HG03575 (cell line): ENCODE measurements around the gene TRPM2.

Source experiments
- ATAC-seq: cut with Tn5 transposase; IDR thresholded peaks from one replicate; pipeline ENCODE4 v1.9.1; 2021; ENCODE audit not compliant: unreplicated experiment, insufficient number of reproducible peaks, low FRiP score; ENCODE audit errors: extremely low read depth

Gene TRPM2

DNA sequence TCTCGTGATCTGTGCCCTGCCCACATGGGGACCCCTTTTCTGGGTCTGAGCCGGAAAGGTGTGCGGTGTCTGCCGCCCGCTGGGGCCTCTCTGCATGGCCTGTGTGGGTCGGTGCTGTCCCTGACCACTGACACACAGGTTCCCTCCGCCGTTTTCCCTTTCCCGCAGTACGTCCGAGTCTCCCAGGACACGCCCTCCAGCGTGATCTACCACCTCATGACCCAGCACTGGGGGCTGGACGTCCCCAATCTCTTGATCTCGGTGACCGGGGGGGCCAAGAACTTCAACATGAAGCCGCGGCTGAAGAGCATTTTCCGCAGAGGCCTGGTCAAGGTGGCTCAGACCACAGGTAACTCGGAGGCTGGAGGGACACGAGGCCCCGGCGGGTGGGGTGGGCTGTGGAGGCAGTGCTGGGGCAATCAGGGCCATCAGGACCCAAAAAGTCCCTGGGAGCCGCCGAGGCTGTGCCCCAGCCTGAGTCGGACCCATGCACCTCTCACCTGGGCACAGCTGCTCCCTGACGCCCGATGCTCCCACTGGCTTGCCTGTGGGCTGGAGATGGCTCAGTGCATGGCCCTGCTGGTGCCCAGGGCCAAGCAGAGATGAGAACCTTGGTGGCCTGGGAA lies 13.3 kb downstream of the TRPM2 start:
- ATAC-seq = no peak

DNA sequence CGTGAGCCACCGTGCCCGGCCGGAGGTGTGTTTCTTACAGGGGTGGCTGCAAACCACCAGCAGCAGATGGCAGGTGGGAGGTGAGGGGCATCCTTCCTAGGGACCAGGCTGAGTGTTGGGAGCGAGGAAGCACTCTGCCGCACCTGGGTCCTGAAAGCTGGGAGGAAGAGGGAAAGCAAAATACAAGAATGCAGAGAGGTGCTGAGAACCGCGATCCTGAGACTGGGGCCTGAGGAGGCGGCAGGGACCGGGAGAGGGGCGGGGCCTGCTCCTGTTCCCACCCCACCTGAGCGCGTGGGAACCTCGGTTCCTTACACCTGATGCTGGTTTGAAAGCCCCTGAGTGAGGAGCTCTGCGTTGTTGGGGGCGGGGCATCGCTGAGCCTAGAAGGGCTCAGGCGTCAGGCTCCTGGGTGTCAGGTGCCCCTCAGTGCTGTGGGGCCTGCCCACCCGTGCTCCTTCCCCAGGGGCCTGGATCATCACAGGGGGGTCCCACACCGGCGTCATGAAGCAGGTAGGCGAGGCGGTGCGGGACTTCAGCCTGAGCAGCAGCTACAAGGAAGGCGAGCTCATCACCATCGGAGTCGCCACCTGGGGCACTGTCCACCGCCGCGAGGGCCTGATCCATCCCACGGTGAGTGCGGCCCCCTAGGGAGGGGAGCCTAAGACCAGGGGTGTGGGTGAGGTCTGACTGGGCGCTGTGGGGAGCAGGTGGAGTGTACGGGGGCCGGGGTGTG lies 15.5 kb downstream of the TRPM2 start:
- ATAC-seq = no peak

DNA sequence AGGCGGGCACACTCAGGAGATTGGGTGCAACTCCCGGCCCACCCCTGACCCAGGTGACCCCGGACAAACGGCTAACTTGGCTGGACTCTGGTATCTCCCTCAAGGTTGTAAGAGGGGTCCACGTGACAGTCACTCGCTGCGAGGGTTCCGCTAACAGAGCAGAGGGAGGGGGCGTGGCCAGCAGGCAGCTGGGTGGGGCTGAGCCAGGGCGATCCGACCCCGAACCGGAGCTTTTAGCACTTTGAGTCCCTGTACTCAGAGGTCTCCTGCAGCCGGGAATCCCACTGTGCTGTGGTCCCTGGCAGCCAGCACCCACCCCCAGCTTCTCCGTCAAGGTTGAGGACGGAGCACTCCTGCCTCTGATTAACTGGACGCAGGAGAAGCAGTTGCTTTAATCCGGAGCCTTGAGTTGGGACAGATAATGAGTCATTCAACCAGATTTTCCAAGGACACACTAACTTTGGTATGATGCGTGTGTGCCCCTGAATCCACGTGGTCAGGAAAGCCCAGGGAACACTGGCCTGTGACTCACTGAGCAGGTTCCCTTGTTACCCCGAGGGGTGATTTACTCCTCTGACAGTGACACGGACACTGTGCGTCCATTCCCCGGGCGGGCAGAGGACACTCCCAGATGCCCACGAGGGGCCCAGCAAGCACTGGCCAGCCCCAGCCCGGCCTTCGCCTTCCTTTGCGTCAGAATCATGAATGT lies 16.8 kb downstream of the TRPM2 start:
- ATAC-seq = no peak

DNA sequence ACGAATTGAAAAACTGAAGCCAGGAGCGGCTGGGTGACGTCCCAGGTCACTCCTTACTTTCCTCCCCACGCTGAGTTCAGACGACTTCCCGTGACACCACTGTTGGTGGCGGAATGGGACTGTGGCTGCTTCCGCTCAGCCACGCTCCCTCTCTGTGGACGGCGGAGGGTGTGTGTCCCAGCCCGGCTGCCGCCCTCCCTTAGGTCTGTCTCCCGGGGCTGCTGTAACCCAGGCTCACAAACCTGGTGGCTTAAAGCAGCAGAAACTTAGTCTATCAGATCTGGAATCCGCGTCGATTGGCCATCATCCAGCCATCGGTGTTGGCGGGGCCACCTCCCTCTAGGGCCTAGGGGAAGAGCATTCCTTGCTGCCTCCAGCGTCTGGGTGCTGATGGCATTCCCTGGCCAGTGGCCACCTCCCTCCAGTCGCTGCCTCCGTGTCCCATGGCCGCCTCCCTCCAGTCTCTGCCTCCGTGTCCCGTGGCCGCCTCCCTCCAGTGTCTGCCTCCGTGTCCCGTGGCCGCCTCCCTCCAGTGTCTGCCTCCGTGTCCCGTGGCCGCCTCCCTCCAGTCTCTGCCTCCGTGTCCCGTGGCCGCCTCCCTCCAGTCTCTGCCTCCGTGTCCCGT lies 17.5 kb downstream of the TRPM2 start:
- no peak for ATAC-seq

DNA sequence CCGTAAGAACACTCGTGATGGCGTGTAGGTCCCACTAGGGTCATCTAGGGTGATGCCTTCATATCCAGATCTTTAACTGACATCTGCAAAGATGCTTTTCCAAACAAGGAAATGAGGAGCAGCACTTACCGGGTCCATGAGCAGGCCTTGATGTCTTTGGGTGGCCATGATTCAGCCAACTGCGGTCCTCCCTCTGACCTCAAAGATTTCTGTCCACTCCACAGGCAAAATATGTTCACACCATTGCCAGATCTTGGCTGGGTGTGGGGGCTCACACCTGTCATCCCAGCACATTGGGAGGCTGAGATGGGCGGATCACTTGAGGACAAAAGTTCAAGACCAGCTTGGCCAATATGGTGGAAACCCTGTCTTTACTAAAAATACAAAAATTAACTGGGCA lies 18.2 kb downstream of the TRPM2 start:
- ATAC-seq = no peak

DNA sequence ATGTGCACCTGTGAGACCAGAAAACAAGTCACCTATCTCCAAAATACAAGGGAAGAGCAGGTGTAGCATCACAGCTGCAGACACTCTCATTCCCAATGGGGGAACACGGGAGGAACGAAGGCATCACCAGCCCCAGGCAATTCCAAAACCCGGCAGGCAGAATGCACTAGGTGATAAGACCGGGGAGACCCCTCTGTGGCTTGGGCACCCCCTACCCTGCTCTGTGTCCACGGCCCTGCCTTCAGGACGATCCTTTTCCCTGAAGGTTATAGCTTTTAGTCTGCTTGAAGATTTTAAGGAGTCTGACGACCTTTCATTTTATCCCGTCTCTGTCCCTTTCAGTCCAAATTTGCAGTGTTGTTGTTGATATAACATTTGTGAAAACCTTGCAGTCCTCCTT lies 19.2 kb downstream of the TRPM2 start:
- ATAC-seq = no peak

DNA sequence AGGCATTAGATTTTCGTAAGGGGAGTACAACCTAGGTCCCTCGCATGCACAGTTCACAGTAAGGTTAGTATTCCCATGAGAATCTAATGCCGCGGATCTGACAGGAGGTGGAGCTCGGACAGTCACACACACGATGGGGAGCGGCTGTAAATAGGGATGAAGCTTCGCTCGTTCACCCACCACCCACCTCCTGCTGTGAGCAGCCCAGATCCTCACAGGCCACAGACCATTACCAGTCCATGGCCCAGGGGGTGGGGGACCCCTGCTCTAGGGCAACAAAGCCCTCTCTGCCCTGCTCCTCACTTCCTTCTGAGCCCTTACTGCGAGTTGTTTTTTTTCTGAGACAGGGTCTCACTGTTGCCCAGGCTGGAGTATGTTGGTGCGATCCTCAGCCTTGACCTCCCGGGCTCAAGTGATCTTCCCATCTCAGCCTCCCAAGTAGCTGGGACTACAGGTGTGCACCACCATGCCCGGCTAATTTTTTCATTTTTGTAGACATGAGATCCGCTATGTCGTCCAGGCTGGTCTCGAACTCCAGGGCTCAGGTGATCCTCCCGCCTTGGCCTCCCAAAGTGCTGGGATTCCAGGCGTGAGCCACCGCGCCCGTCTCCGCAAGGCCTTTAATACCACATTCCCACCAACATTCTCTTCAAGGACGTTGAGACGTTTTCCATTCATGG lies 21.3 kb downstream of the TRPM2 start:
- no peak for ATAC-seq

DNA sequence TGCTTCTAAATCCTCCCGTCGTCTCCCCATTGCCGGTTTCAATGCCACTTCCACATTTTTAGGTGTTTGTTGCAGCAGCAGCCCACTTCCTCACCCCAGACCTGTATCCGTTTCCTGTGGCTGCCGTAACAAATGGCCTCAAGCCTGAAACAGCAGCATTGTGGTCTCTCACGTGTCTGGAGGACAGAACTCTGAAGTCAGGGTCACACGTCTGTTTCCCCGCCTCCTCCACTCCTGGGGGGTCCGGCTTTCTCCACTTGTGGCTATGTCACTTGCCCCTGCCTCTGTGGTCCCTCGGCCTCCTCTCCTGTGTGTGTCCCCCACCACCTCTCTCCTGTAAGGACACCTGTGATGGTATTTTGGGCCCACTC lies 21.8 kb downstream of the TRPM2 start:
- no peak for ATAC-seq

DNA sequence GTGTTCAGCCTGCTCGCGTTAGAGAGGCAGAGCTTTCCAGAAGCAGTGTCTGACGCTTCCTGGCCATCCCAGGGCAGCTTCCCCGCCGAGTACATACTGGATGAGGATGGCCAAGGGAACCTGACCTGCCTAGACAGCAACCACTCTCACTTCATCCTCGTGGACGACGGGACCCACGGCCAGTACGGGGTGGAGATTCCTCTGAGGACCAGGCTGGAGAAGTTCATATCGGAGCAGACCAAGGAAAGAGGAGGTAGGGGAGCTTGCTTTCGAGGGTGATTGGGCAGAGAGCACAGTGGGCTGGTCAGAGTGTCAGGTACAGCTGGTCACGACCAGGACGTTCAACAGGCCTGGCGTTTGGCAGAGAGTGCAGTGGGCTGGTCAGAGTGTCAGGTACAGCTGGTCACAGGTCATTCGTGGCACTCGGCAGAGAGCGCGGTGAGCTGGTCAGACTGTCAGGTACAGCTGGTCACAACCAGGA lies 22.4 kb downstream of the TRPM2 start:
- ATAC-seq = no peak

DNA sequence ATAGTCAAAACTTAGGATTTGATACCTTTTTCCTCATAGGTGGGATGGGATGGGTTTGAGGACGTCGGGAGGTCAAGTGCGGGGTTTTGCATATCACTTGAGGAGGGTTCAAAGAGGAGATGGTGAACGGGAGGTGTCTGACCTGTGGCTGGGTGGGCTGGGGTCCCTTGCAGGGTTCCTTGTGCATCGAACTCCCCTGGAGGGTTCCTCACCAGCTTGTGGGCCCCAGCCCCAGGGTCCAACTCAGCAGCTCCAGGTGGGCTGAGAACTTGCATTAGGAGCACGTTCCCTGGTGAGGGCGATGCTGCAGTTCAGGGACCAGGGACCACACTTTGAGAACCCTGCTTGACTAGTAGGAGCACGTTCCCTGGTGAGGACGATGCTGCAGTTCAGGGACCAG lies 23.2 kb downstream of the TRPM2 start:
- ATAC-seq = no peak

DNA sequence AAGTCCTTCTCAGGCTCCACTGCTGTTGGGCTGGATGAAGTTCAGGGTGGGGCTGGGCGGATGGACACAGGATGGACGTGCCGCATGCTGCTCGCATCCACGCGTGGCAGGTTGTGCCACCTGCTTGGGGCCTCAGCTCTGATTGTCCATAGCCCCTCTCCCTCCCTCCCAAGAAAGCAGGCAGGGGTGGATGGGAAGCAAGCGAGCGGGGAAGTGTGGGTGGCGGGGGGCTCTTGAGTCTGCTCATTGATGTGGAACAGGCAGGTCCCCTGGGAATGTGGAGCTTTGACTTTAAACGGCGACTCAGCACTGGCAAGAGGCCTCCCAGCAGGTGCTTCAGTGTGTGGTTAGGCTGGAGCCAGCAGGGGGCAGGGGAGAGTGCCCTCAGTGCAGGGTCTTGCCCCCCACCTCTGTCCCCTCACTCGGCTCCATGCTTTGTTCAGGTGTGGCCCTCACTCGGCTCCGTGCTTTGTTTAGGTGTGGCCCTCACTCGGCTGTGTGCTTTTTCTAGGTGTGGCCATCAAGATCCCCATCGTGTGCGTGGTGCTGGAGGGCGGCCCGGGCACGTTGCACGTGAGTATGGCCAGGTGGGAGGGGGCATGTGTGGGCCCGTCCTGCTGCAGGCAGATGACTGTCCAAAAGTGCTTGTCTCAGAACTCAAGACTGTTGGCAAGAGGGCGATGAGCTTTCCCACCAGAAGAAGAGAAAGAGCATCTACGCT lies 23.9 kb downstream of the TRPM2 start:
- ATAC-seq = no peak

DNA sequence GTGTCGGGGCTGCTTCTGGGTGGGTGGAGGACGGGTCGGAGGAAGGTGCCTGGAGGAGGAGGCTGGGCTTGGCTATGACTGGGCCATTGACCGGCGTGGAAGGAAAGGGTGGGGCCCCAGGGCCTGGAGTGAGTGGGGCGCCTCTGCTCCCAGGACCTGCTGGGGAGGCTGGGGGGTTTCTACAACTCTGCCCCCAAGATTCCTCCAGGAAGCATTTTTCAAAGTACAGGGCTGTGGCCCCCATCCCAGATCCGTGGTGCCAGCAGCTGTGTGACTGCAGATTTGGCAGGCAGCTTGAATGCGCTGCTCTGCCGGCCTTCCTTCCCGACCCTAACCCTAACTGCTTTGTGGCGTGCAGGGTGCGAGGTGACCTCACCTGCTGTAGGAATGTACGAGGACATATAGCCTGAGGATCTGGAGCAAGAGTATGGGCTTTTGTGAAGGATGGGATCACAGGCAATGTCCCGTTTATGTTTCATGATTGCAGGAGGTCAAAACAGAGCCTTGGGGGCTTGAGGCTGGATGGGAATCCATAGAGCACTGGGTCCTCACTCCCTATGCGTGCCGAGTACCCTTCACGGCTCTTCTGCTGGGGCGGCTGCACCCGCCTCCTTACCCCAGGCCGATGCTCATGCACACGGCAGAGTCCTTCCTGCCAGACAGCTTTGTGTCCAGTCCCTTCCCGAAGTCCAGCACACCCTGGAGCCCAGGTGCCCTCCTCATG lies 24.7 kb downstream of the TRPM2 start:
- ATAC-seq = no peak

DNA sequence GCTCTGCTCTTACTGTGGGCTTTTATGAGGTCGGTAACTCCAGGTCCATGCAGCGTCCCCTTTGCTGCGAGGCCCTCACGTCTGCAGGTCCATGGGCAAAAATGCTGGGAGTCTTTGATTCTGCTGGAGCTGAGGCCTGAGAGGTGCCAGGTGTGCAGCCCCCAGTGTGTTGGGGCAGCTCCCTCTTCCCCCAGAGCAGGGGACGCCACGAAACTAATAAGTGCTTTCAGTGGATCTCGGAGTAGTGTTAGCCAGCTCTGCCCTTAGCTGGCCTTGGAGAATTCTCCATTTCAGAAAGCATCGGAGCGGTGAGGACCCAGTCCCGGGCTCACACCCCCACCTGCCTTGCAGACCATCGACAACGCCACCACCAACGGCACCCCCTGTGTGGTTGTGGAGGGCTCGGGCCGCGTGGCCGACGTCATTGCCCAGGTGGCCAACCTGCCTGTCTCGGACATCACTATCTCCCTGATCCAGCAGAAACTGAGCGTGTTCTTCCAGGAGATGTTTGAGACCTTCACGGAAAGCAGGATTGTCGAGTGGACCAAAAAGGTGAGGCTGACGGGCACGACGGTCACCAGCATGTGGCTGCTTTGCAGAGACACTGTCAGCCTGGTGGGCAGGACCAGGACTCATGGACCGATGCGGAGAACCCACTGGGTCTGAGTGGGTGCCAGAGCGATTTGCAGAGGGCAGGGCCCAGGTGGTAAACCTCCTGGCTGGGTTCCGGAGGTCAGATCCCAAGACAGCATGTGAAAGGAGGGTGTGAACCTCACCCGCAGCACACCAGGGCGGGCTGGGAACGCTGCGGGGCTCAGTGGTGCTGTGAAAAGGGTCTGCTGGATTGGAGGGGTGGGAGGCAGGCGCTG lies 25.5 kb downstream of the TRPM2 start:
- no peak for ATAC-seq

DNA sequence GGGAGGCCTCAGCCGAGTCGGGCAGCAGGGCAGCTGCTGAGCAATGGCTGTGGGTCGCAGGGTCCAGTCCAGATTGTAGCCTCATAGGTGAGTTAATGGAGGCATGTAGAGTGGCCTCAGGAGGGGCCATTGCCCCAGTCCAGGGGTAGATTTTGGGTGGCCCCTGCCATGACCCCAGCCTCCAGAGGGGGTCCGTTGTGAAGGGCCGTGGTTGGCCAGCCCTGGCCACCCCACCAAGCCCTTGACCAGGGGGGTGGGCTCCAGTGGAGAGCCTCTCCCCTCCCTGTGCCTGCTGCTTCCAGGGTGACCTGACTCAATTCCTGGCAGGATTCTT lies 26.1 kb downstream of the TRPM2 start:
- ATAC-seq = no peak

DNA sequence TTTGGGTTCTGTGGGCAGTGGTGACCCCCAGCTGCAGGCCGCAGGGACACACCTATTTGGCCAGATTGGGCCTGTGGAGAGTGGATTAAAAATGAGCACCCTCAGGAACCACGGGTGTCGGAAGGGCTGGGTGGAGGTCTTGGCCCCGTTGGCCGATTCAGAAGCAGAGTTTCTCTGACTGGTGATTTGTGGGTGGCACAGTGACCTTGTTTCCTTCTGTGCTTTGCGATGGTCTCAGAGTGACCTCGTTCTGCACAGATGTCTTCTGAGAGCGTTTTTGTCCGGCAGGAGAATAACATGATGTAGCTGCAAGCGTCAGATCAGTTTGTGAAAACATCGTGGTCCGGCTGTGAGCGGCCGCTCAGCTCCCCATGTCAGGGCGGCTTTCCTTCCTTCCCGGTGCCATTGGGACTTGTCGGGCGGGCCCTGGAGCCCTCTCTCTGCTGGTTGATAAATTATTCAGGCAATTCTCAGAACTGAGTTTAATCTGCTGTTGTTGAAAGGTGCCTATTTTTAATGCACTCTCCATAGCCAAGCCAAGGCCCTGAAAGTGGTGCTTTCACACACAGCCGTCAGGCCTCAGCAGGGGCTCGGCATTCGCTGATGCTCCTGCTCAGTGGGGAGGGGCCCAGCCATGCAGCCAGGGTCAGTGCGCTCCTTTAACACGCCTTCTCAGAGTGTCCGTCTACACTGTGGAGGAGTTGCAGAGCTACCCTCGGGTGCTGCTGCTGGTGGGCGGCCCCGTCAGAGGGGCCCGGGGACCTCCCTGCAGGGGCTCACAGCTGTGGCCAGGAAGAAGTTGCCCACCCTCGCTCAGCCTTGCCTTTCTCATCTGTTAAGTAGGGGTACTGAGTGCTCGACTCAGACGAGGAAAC lies 26.8 kb downstream of the TRPM2 start:
- ATAC-seq = no peak

DNA sequence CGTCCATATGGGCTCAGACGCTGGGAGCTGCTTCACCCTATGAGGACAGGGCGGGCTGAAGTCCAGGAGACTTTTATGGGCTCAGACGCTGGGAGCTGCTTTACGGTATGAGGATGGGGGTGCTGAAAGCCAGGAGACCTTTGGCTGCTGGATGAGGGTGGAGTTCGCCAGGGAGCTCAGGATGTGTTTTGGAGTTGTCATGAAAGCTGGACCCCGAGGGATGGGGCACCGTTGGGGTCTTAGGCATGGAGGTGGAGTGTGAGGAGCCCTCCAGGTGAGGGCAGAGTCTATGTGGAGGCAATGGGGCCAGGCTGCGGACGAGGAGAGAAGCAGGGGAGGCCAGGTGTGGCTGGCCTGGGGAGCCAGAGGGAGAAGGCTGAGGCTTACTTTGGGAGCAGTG lies 27.5 kb downstream of the TRPM2 start:
- ATAC-seq = no peak
